GM20000 (cell line): ENCODE data around the gene KLHL17.

Experiments used
- DNase-seq: peaks from one replicate; pipeline ENCODE4 v3.0.0; 2012; ENCODE audit warnings: low spot score
- TF ChIP-seq, protein P1 (sequence below): IDR thresholded peaks from 2 replicates; pipeline ENCODE4 v1.5.1; 2012; ENCODE audit warnings: mild to moderate bottlenecking, control low read depth; ENCODE audit errors: extremely low read depth, missing control alignments

KLHL17 gene

GRCh38 chr1:959731-960362 is 537 bp upstream of the KLHL17 start:
- TF ChIP-seq, protein P1, sequence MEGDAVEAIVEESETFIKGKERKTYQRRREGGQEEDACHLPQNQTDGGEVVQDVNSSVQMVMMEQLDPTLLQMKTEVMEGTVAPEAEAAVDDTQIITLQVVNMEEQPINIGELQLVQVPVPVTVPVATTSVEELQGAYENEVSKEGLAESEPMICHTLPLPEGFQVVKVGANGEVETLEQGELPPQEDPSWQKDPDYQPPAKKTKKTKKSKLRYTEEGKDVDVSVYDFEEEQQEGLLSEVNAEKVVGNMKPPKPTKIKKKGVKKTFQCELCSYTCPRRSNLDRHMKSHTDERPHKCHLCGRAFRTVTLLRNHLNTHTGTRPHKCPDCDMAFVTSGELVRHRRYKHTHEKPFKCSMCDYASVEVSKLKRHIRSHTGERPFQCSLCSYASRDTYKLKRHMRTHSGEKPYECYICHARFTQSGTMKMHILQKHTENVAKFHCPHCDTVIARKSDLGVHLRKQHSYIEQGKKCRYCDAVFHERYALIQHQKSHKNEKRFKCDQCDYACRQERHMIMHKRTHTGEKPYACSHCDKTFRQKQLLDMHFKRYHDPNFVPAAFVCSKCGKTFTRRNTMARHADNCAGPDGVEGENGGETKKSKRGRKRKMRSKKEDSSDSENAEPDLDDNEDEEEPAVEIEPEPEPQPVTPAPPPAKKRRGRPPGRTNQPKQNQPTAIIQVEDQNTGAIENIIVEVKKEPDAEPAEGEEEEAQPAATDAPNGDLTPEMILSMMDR = no peak
- no peak for DNase-seq

GRCh38 chr1:961132-961669 is 817 bp downstream of the KLHL17 start:
- TF ChIP-seq, protein P1 = no peak
- DNase-seq = peak; percentile 75

GRCh38 chr1:962381-963300 is 2.3 kb downstream of the KLHL17 start:
- no peak for DNase-seq
- TF ChIP-seq, protein P1 = no peak

DNA sequence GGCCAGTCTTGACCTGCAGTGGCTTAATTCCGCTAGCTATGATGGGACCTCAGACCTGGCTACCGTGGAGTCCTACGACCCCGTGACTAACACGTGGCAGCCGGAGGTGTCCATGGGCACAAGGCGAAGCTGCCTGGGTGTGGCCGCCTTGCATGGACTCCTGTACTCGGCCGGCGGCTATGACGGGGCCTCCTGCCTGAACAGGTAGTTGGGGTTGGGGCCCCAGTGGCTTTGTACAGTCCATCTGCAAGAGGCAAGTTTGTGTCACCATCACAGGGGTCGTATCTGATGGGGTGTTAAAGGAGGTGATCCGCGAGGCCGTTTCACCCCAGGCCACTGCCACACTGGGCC is 2.9 kb downstream of the KLHL17 start:
- TF ChIP-seq, protein P1 = no peak
- no peak for DNase-seq

GRCh38 chr1:963746-964525 is 3.6 kb downstream of the KLHL17 start:
- TF ChIP-seq, protein P1 = no peak
- no peak for DNase-seq

DNA sequence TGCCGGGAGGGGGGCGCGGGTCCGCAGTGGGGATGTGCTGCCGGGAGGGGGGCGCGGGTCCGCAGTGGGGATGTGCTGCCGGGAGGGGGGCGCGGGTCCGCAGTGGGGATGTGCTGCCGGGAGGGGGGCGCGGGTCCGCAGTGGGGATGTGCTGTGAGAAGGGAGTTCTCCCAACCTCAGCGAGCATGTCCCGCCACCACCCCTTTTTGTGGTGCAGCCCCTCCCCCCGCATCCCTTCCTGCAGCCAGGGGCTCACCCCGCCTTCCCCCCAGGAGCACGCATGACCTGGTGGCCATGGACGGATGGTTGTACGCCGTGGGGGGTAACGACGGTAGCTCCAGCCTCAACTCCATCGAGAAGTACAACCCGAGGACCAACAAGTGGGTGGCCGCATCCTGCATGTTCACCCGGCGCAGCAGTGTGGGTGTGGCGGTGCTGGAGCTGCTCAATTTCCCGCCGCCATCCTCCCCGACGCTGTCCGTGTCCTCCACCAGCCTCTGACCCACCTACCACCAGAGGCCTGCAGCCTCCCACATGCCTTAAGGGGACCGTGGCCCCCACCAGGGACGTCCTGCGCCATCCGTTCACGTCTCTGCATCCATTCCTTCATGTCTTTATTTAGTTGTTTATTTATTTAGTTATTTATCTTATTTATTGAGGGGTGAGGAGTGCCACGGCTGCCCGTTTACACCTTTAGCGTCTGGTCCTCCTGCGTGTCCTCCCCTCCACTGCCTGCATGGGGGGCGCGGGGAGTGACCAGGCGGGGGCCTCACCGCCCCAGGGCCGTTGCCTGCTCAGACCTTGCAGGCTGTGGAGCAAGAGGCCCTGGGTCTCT is 4.5 kb downstream of the KLHL17 start:
- TF ChIP-seq, protein P1 = no peak
- no peak for DNase-seq
